ENCODE data around the gene UCMA. TPM values are rescaled to one million over a fixed set of nuclear protein-coding genes. Genes with fewer than 3 reads are reported as not detected.

The UCMA gene
- total and polyA plus RNA-seq, 9 of the 15 experiments (the other 6 are each of a cell fraction or from before 2014, with no cell fraction given) = not detected

- no peaks in the 10 kb centered on the region; the same call in 1 of the 2 replicates for H4K20me1 ChIP-seq (replicated peaks; ENCODE audit: control insufficient read depth, insufficient read depth, low read length)
- no peak overlapping the region for H2AFZ ChIP-seq (ENCODE audit: low read depth, low read length)
- no peak overlapping the region for H3K4me3 ChIP-seq
- intact Hi-C loops (cut with micrococcal nuclease) (loop anchor here (2.0 to 10.0 kb wide), 2 partner anchors 53 to 131 kb away; no protein-coding TSS in a partner anchor), in situ Hi-C loops (cut with MboI) (loop anchor here (5.0 kb wide), 1 partner anchor 81 kb away; the partner anchor contains the start of gene PHYH)
- no peaks in the 10 kb centered on the region for H3K9me3 ChIP-seq (replicated peaks; ENCODE audit: control insufficient read depth, insufficient read depth, low read depth, low read length)
- no peaks in the 10 kb centered on the region for H3K27me3 ChIP-seq (ENCODE audit: control insufficient read depth in 2 of 2, insufficient read depth in 2 of 2, low read length in 2 of 2)
- ChIA-PET POLR2A (interaction anchor here (1.5 kb wide), 1 partner anchor 9 kb away, joined by 9 read pairs; no protein-coding TSS in a partner anchor), CTCF (ENCODE audit: low intra/inter-chr PET ratio) (interaction anchor here (0.5 kb wide), 1 partner anchor 121 kb away, joined by 3 read pairs; no protein-coding TSS in a partner anchor)
- DNase-seq (ENCODE audit: extremely low read depth in 1 of 4, low spot score in 3 of 4) (no peak), FAIRE-seq (no peak), ATAC-seq (no peak)
- 33% methylated on average over 8 of the region's 8 CpGs for WGBS (ENCODE audit: insufficient coverage, low coverage, missing lambda C conversion rate)
- no peaks in the 10 kb centered on the region for H3K9me1 ChIP-seq (ENCODE audit: control insufficient read depth, insufficient read depth, low read length)
- no peak overlapping the region for H3K27ac ChIP-seq (ENCODE audit: extremely low read depth, low read depth, low read length)
- no TSS peak for BruUV-seq (replicated peaks)
- H3K79me2 ChIP-seq (ENCODE audit: control insufficient read depth, insufficient read depth, low read length) = no peaks in the 10 kb centered on the region
- no peaks in the 10 kb centered on the region for H3K36me3 ChIP-seq (ENCODE audit: control insufficient read depth, insufficient read depth, low read length)
- H3K4me2 ChIP-seq (ENCODE audit: insufficient read depth, low read length) = no peak overlapping the region
- H3K9ac ChIP-seq (ENCODE audit: insufficient read depth in 1 of 2, low read depth in 2 of 2, low read length in 2 of 2) = no peak overlapping the region
- H3K4me1 ChIP-seq (replicated peaks in 1 of 2; ENCODE audit: control insufficient read depth in 2 of 2, insufficient read depth in 2 of 2, low read length in 2 of 2) = no peaks in the 10 kb centered on the region; a peak in 2 of 5 replicates
- TF ChIP-seq E2F4 (CRISPR knock-in tag; IDR thresholded peaks at IDR 0.05; ENCODE audit: low read depth) = no peak
- TF ChIP-seq TCF3 (CRISPR knock-in tag; IDR thresholded peaks at IDR 0.05) = no peak
- peak; percentile 75 for TF ChIP-seq ZNF316 (IDR thresholded peaks at IDR 0.05)
- no peak for TF ChIP-seq YBX1 (IDR thresholded peaks at IDR 0.05)
- TF ChIP-seq MAFG (tag; conservative IDR thresholded peaks at IDR 0.05) = peak; percentile 76
- TF ChIP-seq C11orf30 (IDR thresholded peaks at IDR 0.05; ENCODE audit: low read depth) = peak; percentile 67
- no peak for TF ChIP-seq TAF9B (IDR thresholded peaks at IDR 0.05; ENCODE audit: partially characterized antibody)
- TF ChIP-seq ZNF592 (IDR thresholded peaks at IDR 0.05) = no peak
- peak; percentile 45 for TF ChIP-seq MAFK (IDR thresholded peaks at IDR 0.05; ENCODE audit: low read length)
- TF ChIP-seq ARNT (IDR thresholded peaks at IDR 0.05) = no peak
- no peak for TF ChIP-seq E2F3 (CRISPR knock-in tag; IDR thresholded peaks at IDR 0.05)
- no peak for TF ChIP-seq ZNF57 (CRISPR knock-in tag; IDR thresholded peaks at IDR 0.05)
- TF ChIP-seq PKNOX1 (IDR thresholded peaks at IDR 0.05) = no peak
- no peak for TF ChIP-seq TARDBP (IDR thresholded peaks at IDR 0.05)
- TF ChIP-seq ZNF217 (CRISPR knock-in tag; IDR thresholded peaks at IDR 0.05) = no peak
- TF ChIP-seq HDAC2 (IDR thresholded peaks at IDR 0.05) = no peak
- no peak for TF ChIP-seq MECOM (CRISPR knock-in tag; IDR thresholded peaks at IDR 0.05)
- TF ChIP-seq NR1H2 (CRISPR knock-in tag; IDR thresholded peaks at IDR 0.05) = no peak
- TF ChIP-seq ZNF511 (CRISPR knock-in tag; IDR thresholded peaks at IDR 0.05) = no peak
- TF ChIP-seq MAFF (IDR thresholded peaks at IDR 0.05; ENCODE audit: low read length) = peak; percentile 44; the same call in 1 of the 2 replicates
Measured at GRCh38 chr10:13221572-13221971, 12.6 kb downstream of the UCMA start.

Measured in K562 (cell line).